HEK293 (cell line): Measurements from ENCODE around the gene BATF2.

Source experiments
- CTCF ChIA-PET: fragments of 350-600 bp; formaldehyde crosslinking; extraction: SDS; loops from one replicate; lab custom pipeline; 2021; ENCODE audit warnings: antibody characterized with exemption; lab: Yijun Ruan, JAX
- POLR2A ChIA-PET: fragments of 300-600 bp; formaldehyde crosslinking; extraction: SDS; loops from one replicate; lab custom pipeline; 2020; ENCODE audit warnings: antibody characterized with exemption, inconsistent platforms; lab: Yijun Ruan, JAX
- H3K27ac ChIP-seq: fragments of 200-500 bp; sonication (Bioruptor generic); 2 replicates; pipeline ENCODE4 v1.5.1; 2014; ENCODE audit warnings: low read depth, low read length, control low read depth, inconsistent platforms; ENCODE audit errors: extremely low read depth
- H3K36me3 ChIP-seq, 2 experiments: fragments of 200-500 bp in 1 of 2; sonication (Bioruptor generic) in 1 of 2; 1 replicate in 1 of 2; 2 replicates in 1 of 2; pipeline ENCODE4 v1.5.1; 2014 to 2017; ENCODE audit warnings: inconsistent platforms in 2 of 2, low read length in 2 of 2; ENCODE audit not compliant: control insufficient read depth in 2 of 2, insufficient read depth in 1 of 2
- H3K4me1 ChIP-seq: fragments of 200-500 bp; sonication (Bioruptor generic); 2 replicates; pipeline ENCODE4 v1.5.1; 2014; ENCODE audit warnings: mild to moderate bottlenecking, low read length, inconsistent platforms; ENCODE audit not compliant: control insufficient read depth, insufficient read depth
- H3K4me3 ChIP-seq: 2 replicates; pipeline ENCODE4 v1.5.1; 2011; ENCODE audit warnings: low read depth, mild to moderate bottlenecking, control low read depth, low read length, moderate library complexity
- H3K9me3 ChIP-seq: fragments of 200-500 bp; sonication (Bioruptor generic); 2 replicates; pipeline ENCODE4 v1.5.1; 2014; ENCODE audit warnings: low read depth, low read length, inconsistent platforms; ENCODE audit not compliant: control insufficient read depth, insufficient read depth
- HOXC10 ChIP-seq: sonication (generic); formaldehyde crosslinking; IDR thresholded peaks from 2 replicates; pipeline ENCODE4 v1.8.1; 2023; ENCODE audit warnings: mild to moderate bottlenecking, missing genetic modification reagents
- REPIN1 ChIP-seq: fragments of 450-650 bp; formaldehyde crosslinking; IDR thresholded peaks from 2 replicates; pipeline ENCODE4 v1.5.1; 2017; ENCODE audit warnings: missing biosample characterization, missing genetic modification characterization, low read depth
- SETDB1 ChIP-seq: IDR thresholded peaks from one replicate; pipeline ENCODE4 v1.6.1; 2017; ENCODE audit warnings: mild to moderate bottlenecking, low read length, moderate library complexity, mixed read lengths; ENCODE audit not compliant: insufficient read length
- ZBTB1 ChIP-seq: fragments of 450-650 bp; formaldehyde crosslinking; IDR thresholded peaks from 2 replicates; pipeline ENCODE4 v1.5.1; 2016; ENCODE audit warnings: missing biosample characterization, missing genetic modification characterization
- ZNF140 ChIP-seq: fragments of 450-650 bp; formaldehyde crosslinking; IDR thresholded peaks from 2 replicates; pipeline ENCODE4 v1.5.1; 2016; ENCODE audit warnings: missing biosample characterization, missing genetic modification characterization
- ZNF19 ChIP-seq: fragments of 450-650 bp; formaldehyde crosslinking; IDR thresholded peaks from 2 replicates; pipeline ENCODE4; 2016; ENCODE audit warnings: missing biosample characterization, missing genetic modification characterization, low read depth
- ZNF202 ChIP-seq: fragments of 450-650 bp; formaldehyde crosslinking; IDR thresholded peaks from 2 replicates; pipeline ENCODE4 v1.5.1; 2016; ENCODE audit warnings: missing biosample characterization, missing genetic modification characterization, borderline replicate concordance
- ZNF211 ChIP-seq: fragments of 450-650 bp; formaldehyde crosslinking; IDR thresholded peaks from 2 replicates; pipeline ENCODE4 v1.5.1; 2016; ENCODE audit warnings: low read depth, missing biosample characterization, missing genetic modification characterization
- ZNF23 ChIP-seq: fragments of 450-650 bp; formaldehyde crosslinking; IDR thresholded peaks from 2 replicates; pipeline ENCODE4 v1.5.1; 2016; ENCODE audit warnings: missing biosample characterization, missing genetic modification characterization, borderline replicate concordance
- ZNF324 ChIP-seq: fragments of 450-650 bp; formaldehyde crosslinking; IDR thresholded peaks from 2 replicates; pipeline ENCODE4 v1.5.1; 2016; ENCODE audit warnings: missing biosample characterization, missing genetic modification characterization
- ZNF404 ChIP-seq: fragments of 450-650 bp; formaldehyde crosslinking; IDR thresholded peaks from 2 replicates; pipeline ENCODE4 v1.5.1; 2017; ENCODE audit warnings: missing biosample characterization, missing genetic modification characterization
- ZNF501 ChIP-seq: fragments of 450-650 bp; formaldehyde crosslinking; IDR thresholded peaks from 2 replicates; pipeline ENCODE4 v1.5.1; 2016; ENCODE audit warnings: missing biosample characterization, missing genetic modification characterization
- ZNF521 ChIP-seq: fragments of 450-650 bp; formaldehyde crosslinking; IDR thresholded peaks from 2 replicates; pipeline ENCODE4 v1.5.1; 2017; ENCODE audit warnings: missing biosample characterization, mild to moderate bottlenecking, missing genetic modification characterization
- ZNF558 ChIP-seq: fragments of 450-650 bp; formaldehyde crosslinking; IDR thresholded peaks from 2 replicates; pipeline ENCODE4 v1.5.1; 2016; ENCODE audit warnings: missing biosample characterization, missing genetic modification characterization
- ZNF596 ChIP-seq: fragments of 450-650 bp; IDR thresholded peaks from 2 replicates; pipeline ENCODE4 v1.5.0; 2018; ENCODE audit warnings: missing biosample characterization, mild to moderate bottlenecking, missing genetic modification characterization, moderate library complexity
- ZNF785 ChIP-seq: fragments of 450-650 bp; formaldehyde crosslinking; IDR thresholded peaks from 2 replicates; pipeline ENCODE4 v1.5.1; 2016; ENCODE audit warnings: missing biosample characterization, missing genetic modification characterization
- ZNF843 ChIP-seq: fragments of 450-650 bp; formaldehyde crosslinking; IDR thresholded peaks from 2 replicates; pipeline ENCODE4 v1.5.1; 2016; ENCODE audit warnings: missing biosample characterization, missing genetic modification characterization
- TF ChIP-seq, protein P1 (sequence below): fragments of 450-650 bp; formaldehyde crosslinking; IDR thresholded peaks from 2 replicates; pipeline ENCODE4 v1.5.1; 2016; ENCODE audit warnings: missing biosample characterization, missing genetic modification characterization
- TF ChIP-seq, protein P2 (sequence below): fragments of 450-650 bp; formaldehyde crosslinking; IDR thresholded peaks from 2 replicates; pipeline ENCODE4 v1.5.1; 2017; ENCODE audit warnings: missing biosample characterization, mild to moderate bottlenecking, missing genetic modification characterization, moderate library complexity
- TF ChIP-seq, protein P3 (sequence below): fragments of 450-650 bp; formaldehyde crosslinking; IDR thresholded peaks from 2 replicates; pipeline ENCODE4 v1.5.1; 2017; ENCODE audit warnings: missing biosample characterization, missing genetic modification characterization

The BATF2 gene

DNA sequence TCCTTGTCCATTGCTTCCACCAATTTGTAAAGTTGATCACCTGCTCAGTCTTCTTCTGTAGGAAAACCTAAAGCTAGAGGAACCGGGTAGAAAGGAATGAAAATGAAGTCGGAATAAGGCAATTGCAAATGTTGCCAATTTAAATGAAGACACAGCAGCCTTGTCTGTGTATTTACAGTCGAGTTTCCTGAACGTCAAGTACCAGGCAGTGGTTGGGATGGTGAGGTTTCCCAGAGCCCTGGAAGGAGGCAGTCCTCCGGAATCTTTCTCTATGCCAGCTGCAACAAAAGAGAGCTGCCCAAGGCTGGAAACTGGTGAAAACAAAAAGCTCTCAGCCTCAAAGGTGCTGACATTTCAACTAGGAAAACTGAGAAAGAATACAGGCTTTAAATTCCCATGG is 42.6 kb downstream of the BATF2 start:
- Histone ChIP-seq H3K9me3 (no peaks in the 10 kb centered on the region), H3K36me3 (no peaks in the 10 kb centered on the region), H3K4me3 (no peak overlapping the region), H3K4me1 (no peaks in the 10 kb centered on the region), H3K27ac (no peak overlapping the region)
- ChIA-PET CTCF (interaction anchor here (0.8 to 1.4 kb wide), 2 partner anchors 9 to 47 kb away, joined by 3 to 4 read pairs; no protein-coding TSS in a partner anchor), POLR2A (no interaction called here)
- no peak for TF ChIP-seq ZNF501 (tag by site-specific recombination)
- TF ChIP-seq, protein P1, sequence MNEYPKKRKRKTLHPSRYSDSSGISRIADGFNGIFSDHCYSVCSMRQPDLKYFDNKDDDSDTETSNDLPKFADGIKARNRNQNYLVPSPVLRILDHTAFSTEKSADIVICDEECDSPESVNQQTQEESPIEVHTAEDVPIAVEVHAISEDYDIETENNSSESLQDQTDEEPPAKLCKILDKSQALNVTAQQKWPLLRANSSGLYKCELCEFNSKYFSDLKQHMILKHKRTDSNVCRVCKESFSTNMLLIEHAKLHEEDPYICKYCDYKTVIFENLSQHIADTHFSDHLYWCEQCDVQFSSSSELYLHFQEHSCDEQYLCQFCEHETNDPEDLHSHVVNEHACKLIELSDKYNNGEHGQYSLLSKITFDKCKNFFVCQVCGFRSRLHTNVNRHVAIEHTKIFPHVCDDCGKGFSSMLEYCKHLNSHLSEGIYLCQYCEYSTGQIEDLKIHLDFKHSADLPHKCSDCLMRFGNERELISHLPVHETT (tag by site-specific recombination), result no peak
- no peak for TF ChIP-seq ZNF211
- TF ChIP-seq ZNF19 (tag by site-specific recombination), result no peak
- TF ChIP-seq SETDB1, result no peak
- TF ChIP-seq, protein P2, sequence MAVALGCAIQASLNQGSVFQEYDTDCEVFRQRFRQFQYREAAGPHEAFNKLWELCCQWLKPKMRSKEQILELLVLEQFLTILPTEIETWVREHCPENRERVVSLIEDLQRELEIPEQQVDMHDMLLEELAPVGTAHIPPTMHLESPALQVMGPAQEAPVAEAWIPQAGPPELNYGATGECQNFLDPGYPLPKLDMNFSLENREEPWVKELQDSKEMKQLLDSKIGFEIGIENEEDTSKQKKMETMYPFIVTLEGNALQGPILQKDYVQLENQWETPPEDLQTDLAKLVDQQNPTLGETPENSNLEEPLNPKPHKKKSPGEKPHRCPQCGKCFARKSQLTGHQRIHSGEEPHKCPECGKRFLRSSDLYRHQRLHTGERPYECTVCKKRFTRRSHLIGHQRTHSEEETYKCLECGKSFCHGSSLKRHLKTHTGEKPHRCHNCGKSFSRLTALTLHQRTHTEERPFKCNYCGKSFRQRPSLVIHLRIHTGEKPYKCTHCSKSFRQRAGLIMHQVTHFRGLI (tag by site-specific recombination), result no peak
- TF ChIP-seq ZNF202 (tag by site-specific recombination), result no peak
- TF ChIP-seq, protein P3, sequence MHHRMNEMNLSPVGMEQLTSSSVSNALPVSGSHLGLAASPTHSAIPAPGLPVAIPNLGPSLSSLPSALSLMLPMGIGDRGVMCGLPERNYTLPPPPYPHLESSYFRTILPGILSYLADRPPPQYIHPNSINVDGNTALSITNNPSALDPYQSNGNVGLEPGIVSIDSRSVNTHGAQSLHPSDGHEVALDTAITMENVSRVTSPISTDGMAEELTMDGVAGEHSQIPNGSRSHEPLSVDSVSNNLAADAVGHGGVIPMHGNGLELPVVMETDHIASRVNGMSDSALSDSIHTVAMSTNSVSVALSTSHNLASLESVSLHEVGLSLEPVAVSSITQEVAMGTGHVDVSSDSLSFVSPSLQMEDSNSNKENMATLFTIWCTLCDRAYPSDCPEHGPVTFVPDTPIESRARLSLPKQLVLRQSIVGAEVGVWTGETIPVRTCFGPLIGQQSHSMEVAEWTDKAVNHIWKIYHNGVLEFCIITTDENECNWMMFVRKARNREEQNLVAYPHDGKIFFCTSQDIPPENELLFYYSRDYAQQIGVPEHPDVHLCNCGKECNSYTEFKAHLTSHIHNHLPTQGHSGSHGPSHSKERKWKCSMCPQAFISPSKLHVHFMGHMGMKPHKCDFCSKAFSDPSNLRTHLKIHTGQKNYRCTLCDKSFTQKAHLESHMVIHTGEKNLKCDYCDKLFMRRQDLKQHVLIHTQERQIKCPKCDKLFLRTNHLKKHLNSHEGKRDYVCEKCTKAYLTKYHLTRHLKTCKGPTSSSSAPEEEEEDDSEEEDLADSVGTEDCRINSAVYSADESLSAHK (tag by site-specific recombination), result no peak
- TF ChIP-seq ZNF843 (tag by site-specific recombination), result no peak

DNA sequence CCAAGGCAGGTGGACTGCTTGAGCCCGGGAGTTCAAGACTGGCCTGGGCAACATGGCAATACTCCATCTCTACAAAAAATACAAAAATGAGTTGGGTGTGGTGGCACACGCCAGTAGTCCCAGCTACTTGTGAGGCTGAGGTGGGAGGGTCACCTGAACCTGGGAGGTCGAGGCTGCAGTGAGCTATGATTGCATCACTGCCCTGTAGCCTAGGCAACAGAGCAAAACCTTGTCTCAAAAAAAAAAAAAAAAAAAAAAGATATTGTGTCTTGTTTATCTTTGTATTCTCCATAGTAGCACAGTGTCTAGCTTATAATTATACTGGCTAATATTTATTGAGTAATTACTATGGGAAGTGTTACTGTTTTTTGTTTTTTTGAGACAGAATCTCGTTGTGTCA is 45.2 kb downstream of the BATF2 start:
- Histone ChIP-seq H3K36me3 (no peaks in the 10 kb centered on the region), H3K4me3 (no peak overlapping the region), H3K9me3 (no peaks in the 10 kb centered on the region), H3K4me1 (no peaks in the 10 kb centered on the region), H3K27ac (no peak overlapping the region)
- CTCF ChIA-PET, result interaction anchor here (0.7 to 1.1 kb wide), 5 partner anchors 45 to 228 kb away, joined by 3 to 4 read pairs (median 3); partner anchors contain the start of gene BATF2
- TF ChIP-seq HOXC10 (no peak), ZNF785 (tag by site-specific recombination) (no peak)
- POLR2A ChIA-PET, result no interaction called here

DNA sequence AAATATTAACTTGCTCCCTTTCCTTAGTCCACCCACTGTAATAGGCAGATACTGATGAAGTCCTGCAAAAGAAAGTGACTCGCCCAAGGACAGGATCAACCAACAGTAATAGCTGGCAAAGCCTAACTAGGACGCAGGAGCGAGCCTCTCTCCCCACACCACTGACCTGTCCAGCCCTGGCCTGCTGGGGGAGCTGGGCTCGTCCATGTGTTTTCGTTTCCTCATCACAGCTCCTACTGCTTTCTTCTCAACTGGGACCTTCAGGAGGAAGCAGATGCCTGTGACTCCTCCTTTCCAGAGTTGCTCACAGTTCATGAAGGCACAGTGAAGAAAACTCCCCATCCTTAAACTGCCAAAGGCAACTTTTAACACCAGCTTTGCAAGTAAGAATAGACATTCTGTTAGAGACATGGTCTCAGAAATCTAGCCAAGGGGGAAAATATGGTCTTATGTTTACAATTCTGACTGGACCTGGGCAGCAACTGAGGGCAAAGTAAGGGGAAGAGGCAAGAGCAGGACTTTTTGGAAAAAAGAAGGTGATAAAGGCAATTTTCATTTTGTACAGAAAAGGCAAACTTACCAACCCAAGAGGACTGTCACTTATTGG is 49.5 kb downstream of the BATF2 start:
- Histone ChIP-seq H3K4me3 (no peak overlapping the region), H3K9me3 (no peaks in the 10 kb centered on the region), H3K27ac (no peak overlapping the region), H3K4me1 (no peaks in the 10 kb centered on the region), H3K36me3 (no peaks in the 10 kb centered on the region)
- CTCF ChIA-PET, result interaction anchor here (0.7 kb wide), 1 partner anchor 56 kb away, joined by 4 read pairs; no protein-coding TSS in a partner anchor
- POLR2A ChIA-PET, result interaction anchor here (0.5 kb wide), 2 partner anchors 22 to 371 kb away, joined by 3 to 4 read pairs; no protein-coding TSS in a partner anchor
- TF ChIP-seq, protein P3 (tag by site-specific recombination), result no peak
- TF ChIP-seq ZNF596 (tag by site-specific recombination), result no peak
- TF ChIP-seq ZNF23 (tag by site-specific recombination), result no peak
- TF ChIP-seq REPIN1, result no peak
- no peak for TF ChIP-seq ZBTB1
- no peak for TF ChIP-seq ZNF140 (tag by site-specific recombination)
- TF ChIP-seq ZNF558 (tag by site-specific recombination), result no peak
- no peak for TF ChIP-seq ZNF521 (tag by site-specific recombination)
- TF ChIP-seq, protein P2 (tag by site-specific recombination), result no peak
- no peak for TF ChIP-seq ZNF404 (tag by site-specific recombination)
- TF ChIP-seq ZNF324 (tag by site-specific recombination), result no peak
